K562 (cell line): ENCODE measurements around the gene NCOA3. TPM values are rescaled to one million over a fixed set of nuclear protein-coding genes. Genes with fewer than 3 reads are reported as not detected.

ENCODE experiments used
- ATAC-seq: fragments of 200-7000 bp; cut with Tn5 transposase; 3 replicates; pipeline ENCODE4 v1.9.1; 2020; ENCODE audit warnings: moderate library complexity
- BruUV-seq: library from RNA; stranded (reverse); fragments of 400-500 nt; replicated peaks from 2 replicates; lab custom pipeline; 2021; lab: Mats Ljungman, UMichigan
- CTCF ChIA-PET: fragments of 300-600 bp; formaldehyde crosslinking; extraction: SDS; loops from one replicate; lab custom pipeline; 2021; ENCODE audit warnings: low intra/inter-chr PET ratio; lab: Yijun Ruan, JAX
- POLR2A ChIA-PET: fragments of 300-600, 350-650 bp; sonication (Branson Sonifier 250); formaldehyde crosslinking; extraction: SDS; loops from one replicate; lab custom pipeline; 2021; ENCODE audit warnings: antibody characterized with exemption, inconsistent platforms; lab: Yijun Ruan, JAX
- DNase-seq, 4 experiments: peaks; one replicate each; pipeline versions ENCODE4 v3.0.0 to v3.0.0-alpha.2; 2011 to 2018; ENCODE audit warnings: low spot score in 3 of 4, mixed read lengths in 3 of 4; ENCODE audit errors: extremely low read depth in 1 of 4
- FAIRE-seq: peaks from 2 replicates; lab custom pipeline; 2011; peaks lifted over from hg19 to GRCh38; lab: Jason Lieb, UNC
- H2AFZ ChIP-seq: 2 replicates; pipeline ENCODE4 v1.6.0; 2011; ENCODE audit warnings: low read depth, low read length, control low read depth, inconsistent platforms
- H3K27ac ChIP-seq: fragments of 200-600 bp; 3 replicates; pipeline ENCODE4 v1.8.0; 2011; ENCODE audit warnings: low read depth, mild to moderate bottlenecking, control low read depth, inconsistent platforms, low read length, moderate library complexity, mixed read lengths; ENCODE audit errors: extremely low read depth
- H3K27me3 ChIP-seq, 2 experiments: fragments of 300-600 bp in 1 of 2; 2 replicates in 1 of 2; 3 replicates in 1 of 2; pipeline versions ENCODE4 v1.6.0 to v1.8.0; 2011; ENCODE audit warnings: inconsistent platforms in 2 of 2, low read length in 2 of 2, mild to moderate bottlenecking in 1 of 2, mixed read lengths in 1 of 2, moderate library complexity in 1 of 2; ENCODE audit not compliant: control insufficient read depth in 2 of 2, insufficient read depth in 2 of 2
- H3K36me3 ChIP-seq: fragments of 300-600 bp; 3 replicates; pipeline ENCODE4 v1.8.0; 2011; ENCODE audit warnings: mild to moderate bottlenecking, low read length, inconsistent platforms; ENCODE audit not compliant: control insufficient read depth, insufficient read depth
- H3K4me1 ChIP-seq, 2 experiments: fragments of 200-600 bp in 1 of 2; replicated peaks in 1 of 2; 2 replicates in 1 of 2; 3 replicates in 1 of 2; pipeline versions ENCODE4 v1.5.1 to v1.8.0; 2011; ENCODE audit warnings: inconsistent platforms in 2 of 2, low read length in 2 of 2, mild to moderate bottlenecking in 1 of 2, mixed read lengths in 1 of 2, moderate library complexity in 1 of 2; ENCODE audit not compliant: control insufficient read depth in 2 of 2, insufficient read depth in 2 of 2
- H3K4me2 ChIP-seq: 2 replicates; pipeline ENCODE4 v1.6.1; 2011; ENCODE audit warnings: low read length, control low read depth, inconsistent platforms, mixed read lengths; ENCODE audit not compliant: insufficient read depth
- H3K4me3 ChIP-seq: fragments of 200-600 bp; sonication (generic), shearing (Covaris generic); 2 replicates; pipeline ENCODE4 v1.5.1; 2016; ENCODE audit warnings: control low read depth, inconsistent platforms
- H3K79me2 ChIP-seq: fragments of 200-600 bp; 3 replicates; pipeline ENCODE4 v1.8.0; 2011; ENCODE audit warnings: low read length, inconsistent platforms; ENCODE audit not compliant: control insufficient read depth, insufficient read depth
- H3K9ac ChIP-seq, 2 experiments: 2 replicates each; pipeline versions ENCODE4 v1.6.0 to v1.6.1; 2011; ENCODE audit warnings: low read depth in 2 of 2, low read length in 2 of 2, control low read depth in 1 of 2, inconsistent platforms in 1 of 2, mild to moderate bottlenecking in 1 of 2, mixed read lengths in 1 of 2; ENCODE audit not compliant: insufficient read depth in 1 of 2
- H3K9me1 ChIP-seq: one replicate; pipeline ENCODE4 v1.6.0; 2011; ENCODE audit warnings: inconsistent platforms, mild to moderate bottlenecking, low read length, moderate library complexity; ENCODE audit not compliant: control insufficient read depth, insufficient read depth
- H3K9me3 ChIP-seq: replicated peaks from 2 replicates; pipeline ENCODE4 v1.5.1; 2011; ENCODE audit warnings: low read depth, low read length, inconsistent platforms; ENCODE audit not compliant: control insufficient read depth, insufficient read depth
- H4K20me1 ChIP-seq: replicated peaks from 2 replicates; pipeline ENCODE4 v1.6.1; 2011; ENCODE audit warnings: low read length, inconsistent platforms, mixed read lengths; ENCODE audit not compliant: control insufficient read depth, insufficient read depth
- ASH1L ChIP-seq: fragments of 450-650 bp; IDR thresholded peaks from 2 replicates; pipeline ENCODE4 v1.6.1; 2018; ENCODE audit warnings: borderline replicate concordance, mild to moderate bottlenecking, low read depth; ENCODE audit not compliant: partially characterized antibody
- EP400 ChIP-seq: fragments of 450-650 bp; IDR thresholded peaks from 2 replicates; pipeline ENCODE4 v1.6.1; 2017; ENCODE audit warnings: antibody characterized with exemption, mild to moderate bottlenecking, moderate library complexity
- MEIS2 ChIP-seq: fragments of 450-650 bp; IDR thresholded peaks from 2 replicates; pipeline ENCODE4 v1.6.1; 2014; ENCODE audit warnings: mild to moderate bottlenecking; ENCODE audit not compliant: partially characterized antibody
- POLR2G ChIP-seq: fragments of 200-400 bp; formaldehyde crosslinking; IDR thresholded peaks from 2 replicates; pipeline ENCODE4 v1.6.1; 2017; ENCODE audit warnings: low read depth, mild to moderate bottlenecking, antibody characterized with exemption, low read length, moderate library complexity
- ZNF644 ChIP-seq: fragments of 200-800 bp; sonication (Bioruptor generic); IDR thresholded peaks from 2 replicates; pipeline ENCODE4 v1.6.1; 2016; ENCODE audit warnings: low read depth, missing genetic modification characterization, missing compliant biosample characterization
- WGBS: fragments of 100-300 bp; shearing (Covaris generic); methylation state at CpG from one replicate; pipeline ENCODE4 v1.1.6; 2016; ENCODE audit warnings: low coverage, mixed read lengths; ENCODE audit not compliant: insufficient coverage; ENCODE audit errors: missing lambda C conversion rate; 5-methylcytosine and 5-hydroxymethylcytosine counted together
- in situ Hi-C: fragments of 300-500 bp; cut with MboI; formaldehyde crosslinking; loops from 4 replicates; pipeline ENCODE4 v1.15.0; 2018; ENCODE audit warnings: inconsistent platforms, mixed read lengths
- intact Hi-C: fragments of 100-400 bp; cut with micrococcal nuclease; formaldehyde crosslinking; loops from 2 replicates; pipeline ENCODE4 v1.14.2; 2022
- polyA plus RNA-seq, 8 experiments: library from polyadenylated mRNA; depleted of rRNA in 4 of 8; stranded (reverse) in 5 of 8; unstranded in 3 of 8; fragments of >200 nt; fragmentation: Nextera tagmentation in 2 of 8; fragmentation: Illumina TruSeq in 1 of 8; extraction: Ambion mirVana in 2 of 8; extraction: Trizol in 1 of 8; gene quantifications; 2 replicates each; pipeline versions ENCODE4 v1.2.1 to v1.2.3, GENCODE V29; 2011 to 2014; ENCODE audit warnings: inconsistent platforms in 1 of 8, missing spikeins in 1 of 8
- total RNA-seq, 7 experiments: library from RNA; depleted of rRNA in 6 of 7; stranded (reverse); fragments of >200 nt in 6 of 7; fragmentation: Illumina TruSeq in 2 of 7; extraction: Trizol in 2 of 7; gene quantifications; 2 replicates each; pipeline versions ENCODE4 v1.2.1 to v1.2.3, GENCODE V29; 2011 to 2021; ENCODE audit warnings: low replicate concordance in 1 of 7
- TF ChIP-seq, protein P1 (sequence below), 2 experiments: fragments of 450-650 bp; conservative IDR thresholded peaks; 2 replicates each; pipeline ENCODE4 v1.6.1; 2017; ENCODE audit warnings: mild to moderate bottlenecking in 2 of 2, moderate library complexity in 2 of 2

The NCOA3 gene
- total and polyA plus RNA-seq, 9 of the 15 experiments (the other 6 are each of a cell fraction or from before 2014, with no cell fraction given) = 3.2 to 24.3 (median 14.4) TPM

DNA sequence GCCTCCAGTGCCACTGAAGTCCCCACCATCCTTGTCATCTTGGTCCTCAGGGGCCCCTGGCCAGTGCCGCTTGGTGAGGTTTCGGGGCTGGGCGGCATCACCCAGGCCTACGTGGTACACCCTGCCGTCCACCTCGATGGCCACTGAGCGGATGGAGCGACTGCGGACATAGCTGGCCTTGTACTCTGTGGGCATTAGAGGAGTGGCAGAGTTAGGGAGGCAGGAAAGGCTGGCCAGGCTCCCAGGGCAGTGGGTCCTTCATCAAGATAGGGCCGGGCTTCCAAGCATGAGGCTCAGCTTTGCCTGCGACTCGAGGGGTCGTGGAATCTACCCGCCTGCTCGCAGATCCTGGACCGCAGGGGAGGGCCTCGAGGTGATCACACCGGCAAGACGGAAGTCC is 164.6 kb downstream of the NCOA3 start:
- 19% methylated on average over 18 of the region's 19 CpGs for WGBS
- in situ Hi-C loops = no loop called here

More for the DNA sequence above, 164.6 kb downstream of the NCOA3 start:
- intact Hi-C loops = no loop called here
- Histone ChIP-seq H3K4me2 (no peak overlapping the region), H3K27ac (no peak overlapping the region), H3K9me3 (no peaks in the 10 kb centered on the region), H2AFZ (no peak overlapping the region), H3K79me2 (no peaks in the 10 kb centered on the region), H3K9ac (no peak overlapping the region), H3K4me3 (no peak overlapping the region), H3K27me3 (peaks cover 59 to 65% of the 10 kb centered on the region in 2 experiments), H4K20me1 (peaks cover 24% of the 10 kb centered on the region), H3K4me1 (peaks cover 0 to 11% of the 10 kb centered on the region in 2 experiments; a peak in 2 of 5 replicates), H3K9me1 (no peaks in the 10 kb centered on the region), H3K36me3 (no peaks in the 10 kb centered on the region)
- TF ChIP-seq EP400 (no peak), ASH1L (no peak), POLR2G (0 out of 2 replicates have a peak, but pooled peaks have one; percentile 26), MEIS2 (no peak), ZNF644 (no peak)
- TF ChIP-seq, protein P1, sequence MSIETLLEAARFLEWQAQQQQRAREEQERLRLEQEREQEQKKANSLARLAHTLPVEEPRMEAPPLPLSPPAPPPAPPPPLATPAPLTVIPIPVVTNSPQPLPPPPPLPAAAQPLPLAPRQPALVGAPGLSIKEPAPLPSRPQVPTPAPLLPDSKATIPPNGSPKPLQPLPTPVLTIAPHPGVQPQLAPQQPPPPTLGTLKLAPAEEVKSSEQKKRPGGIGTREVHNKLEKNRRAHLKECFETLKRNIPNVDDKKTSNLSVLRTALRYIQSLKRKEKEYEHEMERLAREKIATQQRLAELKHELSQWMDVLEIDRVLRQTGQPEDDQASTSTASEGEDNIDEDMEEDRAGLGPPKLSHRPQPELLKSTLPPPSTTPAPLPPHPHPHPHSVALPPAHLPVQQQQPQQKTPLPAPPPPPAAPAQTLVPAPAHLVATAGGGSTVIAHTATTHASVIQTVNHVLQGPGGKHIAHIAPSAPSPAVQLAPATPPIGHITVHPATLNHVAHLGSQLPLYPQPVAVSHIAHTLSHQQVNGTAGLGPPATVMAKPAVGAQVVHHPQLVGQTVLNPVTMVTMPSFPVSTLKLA (conservative IDR thresholded peaks at IDR 0.05) = no peak
- CTCF ChIA-PET = no interaction called here
- DNase-seq (no peak), ATAC-seq (no peak), FAIRE-seq (no peak)
- BruUV-seq = no TSS peak
- POLR2A ChIA-PET = no interaction called here
